Upper lobe of left lung (tissue), 6 donors: Measurements from ENCODE around the gene DNAJB11. TPM values are rescaled to one million over a fixed set of nuclear protein-coding genes. Genes with fewer than 3 reads are reported as not detected.

Experiments
- ATAC-seq, 2 donors: fragments of 200-7000 bp; cut with Tn5 transposase; one replicate each; pipeline ENCODE4 v1.9.1; 2022; ENCODE audit warnings: mild to moderate bottlenecking in 2 of 2, moderate library complexity in 2 of 2; ENCODE audit not compliant: low FRiP score in 2 of 2
- DNase-seq, 2 donors: peaks; one replicate each; pipeline ENCODE4 v3.0.0-alpha.2; 2019 to 2020
- H3K27ac ChIP-seq, 4 donors: fragments of 200-600 bp; sonication (generic); one replicate each; pipeline ENCODE4 v1.5.1; 2016 to 2019
- H3K27me3 ChIP-seq, 4 donors: fragments of 200-600 bp; sonication (generic); one replicate each; pipeline ENCODE4 v1.5.1; 2017 to 2019
- H3K36me3 ChIP-seq, 4 donors: fragments of 200-600 bp; sonication (generic); one replicate each; pipeline ENCODE4 v1.5.1; 2016 to 2019
- H3K4me1 ChIP-seq, 4 donors: fragments of 200-600 bp; sonication (generic); one replicate each; pipeline ENCODE4 v1.5.1; 2018 to 2019
- H3K4me3 ChIP-seq, 4 donors: fragments of 200-600 bp; sonication (generic); one replicate each; pipeline ENCODE4 v1.5.1; 2017 to 2019; ENCODE audit warnings: mild to moderate bottlenecking in 2 of 4, moderate library complexity in 1 of 4
- H3K9me3 ChIP-seq, 4 donors: fragments of 200-600 bp; sonication (generic); one replicate each; pipeline ENCODE4 v1.5.1; 2018 to 2019
- CTCF ChIP-seq, 6 experiments: fragments of 450-650 bp in 4 of 6; fragments of 200-600 bp in 2 of 6; sonication (generic) in 2 of 6; IDR thresholded peaks; one replicate each; pipeline ENCODE4 v1.5.1; 2016 to 2019; ENCODE audit warnings: antibody characterized with exemption in 6 of 6
- EP300 ChIP-seq, 4 donors: sonication (generic); formaldehyde crosslinking; IDR thresholded peaks; one replicate each; pipeline ENCODE4 v1.5.1; 2017; ENCODE audit warnings: antibody characterized with exemption in 4 of 4, control low read depth in 2 of 4
- POLR2A ChIP-seq, 4 donors: fragments of 450-650 bp; IDR thresholded peaks; one replicate each; pipeline ENCODE4 v1.5.1; 2016 to 2017; ENCODE audit warnings: antibody characterized with exemption in 4 of 4, mild to moderate bottlenecking in 2 of 4
- POLR2AphosphoS5 ChIP-seq, 2 donors: sonication (generic); formaldehyde crosslinking; IDR thresholded peaks; one replicate each; pipeline ENCODE4 v1.5.1; 2017; ENCODE audit warnings: antibody characterized with exemption in 2 of 2
- WGBS, 2 donors: methylation state at CpG; one replicate each; pipeline ENCODE4 v1.1.5; 2017 to 2018; 5-methylcytosine and 5-hydroxymethylcytosine counted together
- total RNA-seq, 6 donors: library from RNA; depleted of rRNA in 4 of 6; stranded (reverse); fragments of >200 nt in 4 of 6; gene quantifications; one replicate each; pipeline versions ENCODE4 v1.1.0 to v1.2.1, GENCODE V29; 2016 to 2021
- donor health status: DM: no; HTN: no; CAD: no; lungs with moderate emphysema.
- donor health status: DM: no; HTN: yes; CAD: no; lungs with severe emphysema.

The DNAJB11 gene
- total RNA-seq, 6 donors from 2014 or later = 10.5 to 52.7 (median 38.9) TPM

GRCh38 chr3:186538779-186539178, 31.7 kb upstream of the DNAJB11 start:
- Histone ChIP-seq H3K27me3 (no peaks in the 10 kb centered on the region), H3K36me3 (peaks cover 0 to 5% (median under 1%) of the 10 kb centered on the region in 4 donors), H3K9me3 (no peaks in the 10 kb centered on the region), H3K27ac (no peak overlapping the region), H3K4me3 (no peak overlapping the region), H3K4me1 (peaks cover 0 to 8% (median 6%) of the 10 kb centered on the region in 4 donors)
- no peak for ATAC-seq
- no peak for TF ChIP-seq CTCF (IDR thresholded peaks at IDR 0.05)
- TF ChIP-seq POLR2A (IDR thresholded peaks at IDR 0.05) = no peak
- TF ChIP-seq POLR2AphosphoS5 (IDR thresholded peaks at IDR 0.05) = no peak
- TF ChIP-seq EP300 (IDR thresholded peaks at IDR 0.05) = no peak
- no peak for DNase-seq
- WGBS, 2 donors = 88 to 98% methylated on average over 3 of the region's 3 CpGs

- peak overlapping the region in 1 of 4 donors; percentile 1 for H3K4me3 ChIP-seq
- ATAC-seq (peak; percentile 69 to 82), DNase-seq (peak in 1 of 2 donors; percentile 78)
Observed at GRCh38 chr3:186540221-186540834, 30.2 kb upstream of the DNAJB11 start.

GRCh38 chr3:186540835-186541226, 29.7 kb upstream of the DNAJB11 start:
- ATAC-seq (no peak), DNase-seq (no peak)
- Histone ChIP-seq H3K4me3 (no peak overlapping the region), H3K27me3 (no peaks in the 10 kb centered on the region), H3K27ac (no peak overlapping the region), H3K9me3 (no peaks in the 10 kb centered on the region), H3K36me3 (peaks cover 0 to 18% (median 2%) of the 10 kb centered on the region in 4 donors), H3K4me1 (peaks cover 0 to 8% (median 6%) of the 10 kb centered on the region in 4 donors)
- WGBS, 2 donors = 39 to 51% methylated on average over 2 of the region's 2 CpGs
- TF ChIP-seq CTCF (IDR thresholded peaks at IDR 0.05) (peak in 1 of 6 experiments; percentile 18), POLR2A (IDR thresholded peaks at IDR 0.05) (no peak)

More at GRCh38 chr3:186540221-186540834, 30.2 kb upstream of the DNAJB11 start:
- TF ChIP-seq POLR2A (IDR thresholded peaks at IDR 0.05) = no peak
- TF ChIP-seq CTCF (IDR thresholded peaks at IDR 0.05) = peak; percentile 51 to 84 (median 72)
- Histone ChIP-seq H3K4me1 (peaks cover 0 to 8% (median 6%) of the 10 kb centered on the region in 4 donors), H3K27me3 (no peaks in the 10 kb centered on the region), H3K9me3 (no peaks in the 10 kb centered on the region), H3K27ac (no peak overlapping the region), H3K36me3 (peaks cover 0 to 16% (median 2%) of the 10 kb centered on the region in 4 donors)
- WGBS, 2 donors = 10 to 12% methylated on average over 8 of the region's 8 CpGs

GRCh38 chr3:186544281-186544680, 26.2 kb upstream of the DNAJB11 start, which contains the start of gene CRYGS:
Gene CRYGS, minus strand, starts transcription at chr3:186544380. Its CDS starts 54 bp downstream, at chr3:186544326.
- Histone ChIP-seq H3K36me3 (peaks cover 0 to 47% (median 6%) of the 10 kb centered on the region in 4 donors), H3K4me1 (peaks cover 0 to 8% (median 6%) of the 10 kb centered on the region in 4 donors), H3K27ac (no peak within 1 kb of the TSS), H3K4me3 (no peak within 1 kb of the TSS), H3K9me3 (no peaks in the 10 kb centered on the region), H3K27me3 (no peaks in the 10 kb centered on the region)
- ATAC-seq (no peak), DNase-seq (no peak)
- WGBS, 2 donors = 87 to 93% methylated on average over 2 of the region's 2 CpGs
- TF ChIP-seq POLR2AphosphoS5 (IDR thresholded peaks at IDR 0.05) = no peak
- TF ChIP-seq EP300 (IDR thresholded peaks at IDR 0.05) = no peak
- no peak for TF ChIP-seq CTCF (IDR thresholded peaks at IDR 0.05)
- TF ChIP-seq POLR2A (IDR thresholded peaks at IDR 0.05) = no peak

- WGBS, 2 donors = 97 to 99% methylated on average over 3 of the region's 3 CpGs
- ATAC-seq = no peak
- no peak for DNase-seq
- no peaks in the 10 kb centered on the region for H3K4me1 ChIP-seq
- no peak overlapping the region for H3K27ac ChIP-seq
- no peaks in the 10 kb centered on the region for H3K9me3 ChIP-seq
- no peak overlapping the region for H3K4me3 ChIP-seq
- H3K36me3 ChIP-seq = peaks cover 7 to 85% (median 19%) of the 10 kb centered on the region in 4 donors
- TF ChIP-seq CTCF (IDR thresholded peaks at IDR 0.05) (no peak), EP300 (IDR thresholded peaks at IDR 0.05) (no peak), POLR2AphosphoS5 (IDR thresholded peaks at IDR 0.05) (no peak), POLR2A (IDR thresholded peaks at IDR 0.05) (no peak)
- no peaks in the 10 kb centered on the region for H3K27me3 ChIP-seq
Observed at GRCh38 chr3:186549497-186549896, 21.0 kb upstream of the DNAJB11 start.
